ENCODE results near the gene ELL3.

GRCh38 chr15:43772624-43773023 lies 4.1 kb downstream of the ELL3 start:
- TF ChIP-seq, protein P1, sequence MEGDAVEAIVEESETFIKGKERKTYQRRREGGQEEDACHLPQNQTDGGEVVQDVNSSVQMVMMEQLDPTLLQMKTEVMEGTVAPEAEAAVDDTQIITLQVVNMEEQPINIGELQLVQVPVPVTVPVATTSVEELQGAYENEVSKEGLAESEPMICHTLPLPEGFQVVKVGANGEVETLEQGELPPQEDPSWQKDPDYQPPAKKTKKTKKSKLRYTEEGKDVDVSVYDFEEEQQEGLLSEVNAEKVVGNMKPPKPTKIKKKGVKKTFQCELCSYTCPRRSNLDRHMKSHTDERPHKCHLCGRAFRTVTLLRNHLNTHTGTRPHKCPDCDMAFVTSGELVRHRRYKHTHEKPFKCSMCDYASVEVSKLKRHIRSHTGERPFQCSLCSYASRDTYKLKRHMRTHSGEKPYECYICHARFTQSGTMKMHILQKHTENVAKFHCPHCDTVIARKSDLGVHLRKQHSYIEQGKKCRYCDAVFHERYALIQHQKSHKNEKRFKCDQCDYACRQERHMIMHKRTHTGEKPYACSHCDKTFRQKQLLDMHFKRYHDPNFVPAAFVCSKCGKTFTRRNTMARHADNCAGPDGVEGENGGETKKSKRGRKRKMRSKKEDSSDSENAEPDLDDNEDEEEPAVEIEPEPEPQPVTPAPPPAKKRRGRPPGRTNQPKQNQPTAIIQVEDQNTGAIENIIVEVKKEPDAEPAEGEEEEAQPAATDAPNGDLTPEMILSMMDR (IDR thresholded peaks at IDR 0.05; ENCODE audit: control extremely low read depth in 1 of 3, insufficient read depth in 1 of 3, low read depth in 1 of 3, low read length in 3 of 3) = no peak
- no peak for TF ChIP-seq HDAC2 (IDR thresholded peaks at IDR 0.05; ENCODE audit: borderline replicate concordance in 1 of 2, low read depth in 2 of 2, low read length in 2 of 2)
